Endothelial cell (in vitro differentiated cells): Measurements from ENCODE around the gene CYP46A1. TPM values are rescaled to one million over a fixed set of nuclear protein-coding genes. Genes with fewer than 3 reads are reported as not detected.

Experiments
- DNase-seq: peaks from one replicate; pipeline ENCODE4 v3.0.0; 2021; ENCODE audit warnings: low spot score
- H3K27ac Mint-ChIP-seq: one replicate; pipeline ENCODE4 v1.8.0; 2021; ENCODE audit warnings: mixed read lengths, inconsistent platforms; ENCODE audit not compliant: unreplicated experiment
- H3K27me3 Mint-ChIP-seq: one replicate; pipeline ENCODE4 v1.8.0; 2021; ENCODE audit warnings: mild to moderate bottlenecking, moderate library complexity, mixed read lengths, inconsistent platforms; ENCODE audit not compliant: unreplicated experiment
- H3K36me3 Mint-ChIP-seq: one replicate; pipeline ENCODE4 v1.8.0; 2021; ENCODE audit warnings: mild to moderate bottlenecking, low read depth, mixed read lengths, inconsistent platforms; ENCODE audit not compliant: unreplicated experiment
- H3K4me1 Mint-ChIP-seq: one replicate; pipeline ENCODE4 v1.8.0; 2021; ENCODE audit warnings: mild to moderate bottlenecking, mixed read lengths, inconsistent platforms; ENCODE audit not compliant: unreplicated experiment
- H3K4me3 Mint-ChIP-seq: one replicate; pipeline ENCODE4 v1.8.0; 2021; ENCODE audit warnings: mild to moderate bottlenecking, mixed read lengths, inconsistent platforms; ENCODE audit not compliant: unreplicated experiment
- H3K9me3 Mint-ChIP-seq: one replicate; pipeline ENCODE4 v1.8.0; 2021; ENCODE audit warnings: mixed read lengths, inconsistent platforms; ENCODE audit not compliant: unreplicated experiment
- total RNA-seq: library from RNA; stranded (reverse); fragmentation: NEBNext Ultra II Directional; extraction: Animal tissue kit (Norgen Biotek cat#: 25700); gene quantifications from one replicate; pipeline ENCODE4 v1.2.1, GENCODE V29; 2021; ENCODE audit not compliant: unreplicated experiment
- TF ChIP-seq, protein P1 (sequence below): fragments of 200-600 bp; sonication (generic); IDR thresholded peaks from one replicate; pipeline ENCODE4 v1.5.0; 2021; ENCODE audit warnings: antibody characterized with exemption; ENCODE audit not compliant: unreplicated experiment

Gene CYP46A1
- total RNA-seq, 1 donor from 2014 or later, result 5.2 TPM

DNA sequence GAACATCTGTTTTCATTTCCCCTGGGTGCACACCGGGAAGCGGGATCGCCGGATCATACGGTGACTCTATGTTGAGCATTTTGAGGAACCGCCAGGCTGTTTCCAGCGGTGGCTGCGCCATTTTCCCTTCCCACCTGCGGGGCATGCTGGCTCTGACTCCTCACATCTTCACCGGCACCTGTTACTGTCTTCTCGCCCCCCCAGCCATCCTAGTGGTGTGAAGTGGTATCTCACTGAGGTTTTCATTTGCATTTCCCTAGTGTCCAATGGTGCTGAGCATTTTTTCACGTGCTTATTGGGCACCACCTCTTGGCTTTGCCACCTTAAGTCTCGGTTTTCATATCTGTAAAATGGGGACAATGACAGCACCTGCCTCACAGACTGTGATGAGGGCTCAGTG lies 65.0 kb downstream of the CYP46A1 start:
- TF ChIP-seq, protein P1, sequence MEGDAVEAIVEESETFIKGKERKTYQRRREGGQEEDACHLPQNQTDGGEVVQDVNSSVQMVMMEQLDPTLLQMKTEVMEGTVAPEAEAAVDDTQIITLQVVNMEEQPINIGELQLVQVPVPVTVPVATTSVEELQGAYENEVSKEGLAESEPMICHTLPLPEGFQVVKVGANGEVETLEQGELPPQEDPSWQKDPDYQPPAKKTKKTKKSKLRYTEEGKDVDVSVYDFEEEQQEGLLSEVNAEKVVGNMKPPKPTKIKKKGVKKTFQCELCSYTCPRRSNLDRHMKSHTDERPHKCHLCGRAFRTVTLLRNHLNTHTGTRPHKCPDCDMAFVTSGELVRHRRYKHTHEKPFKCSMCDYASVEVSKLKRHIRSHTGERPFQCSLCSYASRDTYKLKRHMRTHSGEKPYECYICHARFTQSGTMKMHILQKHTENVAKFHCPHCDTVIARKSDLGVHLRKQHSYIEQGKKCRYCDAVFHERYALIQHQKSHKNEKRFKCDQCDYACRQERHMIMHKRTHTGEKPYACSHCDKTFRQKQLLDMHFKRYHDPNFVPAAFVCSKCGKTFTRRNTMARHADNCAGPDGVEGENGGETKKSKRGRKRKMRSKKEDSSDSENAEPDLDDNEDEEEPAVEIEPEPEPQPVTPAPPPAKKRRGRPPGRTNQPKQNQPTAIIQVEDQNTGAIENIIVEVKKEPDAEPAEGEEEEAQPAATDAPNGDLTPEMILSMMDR, result peak; percentile 32
- H3K9me3 Mint-ChIP-seq, result no peaks in the 10 kb centered on the region
- H3K27me3 Mint-ChIP-seq, result peaks cover 17% of the 10 kb centered on the region
- peaks cover 24% of the 10 kb centered on the region for H3K4me1 Mint-ChIP-seq
- H3K27ac Mint-ChIP-seq, result no peak overlapping the region
- no peaks in the 10 kb centered on the region for H3K36me3 Mint-ChIP-seq
- DNase-seq, result no peak
- no peak overlapping the region for H3K4me3 Mint-ChIP-seq

DNA sequence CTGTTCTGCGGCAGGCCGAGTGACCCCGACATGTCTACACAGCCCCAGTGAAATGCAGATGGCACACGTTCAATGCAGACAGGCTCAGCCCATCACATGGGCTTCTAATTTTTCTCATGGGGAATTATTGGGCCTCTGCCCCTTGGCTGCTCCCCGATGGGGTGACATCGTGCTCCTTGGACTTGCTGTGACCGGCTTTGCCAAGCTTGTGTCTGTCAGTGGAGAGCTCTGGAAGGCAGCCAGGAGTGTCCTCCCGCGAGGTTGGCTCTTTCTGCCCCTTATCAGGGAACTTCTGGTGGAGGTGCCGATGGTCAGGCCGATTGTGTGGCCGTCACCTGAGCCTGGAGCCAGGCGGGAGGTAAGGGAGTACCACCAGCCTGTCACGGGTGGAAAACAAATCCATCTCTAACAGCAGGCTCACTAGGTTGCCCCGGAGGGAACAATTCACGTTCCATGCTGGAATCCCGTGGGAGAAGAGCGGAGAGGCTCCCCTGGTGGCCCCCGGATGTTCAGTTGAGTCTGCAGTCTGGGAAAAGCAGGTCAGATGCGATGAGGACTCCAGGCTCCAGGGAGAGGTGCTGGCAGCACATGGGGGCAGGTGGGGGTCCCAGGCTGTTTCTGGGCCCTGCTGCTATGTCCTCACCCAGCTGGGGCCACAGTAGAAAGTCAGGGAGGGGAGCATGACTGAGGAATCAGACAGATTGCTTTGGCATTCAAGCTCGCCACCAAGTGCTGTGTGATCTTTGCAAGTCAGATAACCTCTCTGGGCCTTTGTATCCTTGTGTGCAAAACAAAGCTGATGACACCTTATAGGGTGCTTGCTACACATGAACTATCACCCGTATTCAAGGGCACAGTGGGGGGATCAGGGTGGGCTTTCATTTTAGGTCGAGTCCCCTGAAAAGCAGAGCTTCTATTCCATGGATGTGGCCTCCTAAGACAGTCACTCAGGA lies 65.9 kb downstream of the CYP46A1 start:
- DNase-seq, result no peak
- no peak overlapping the region for H3K4me3 Mint-ChIP-seq
- H3K27me3 Mint-ChIP-seq, result peaks cover 17% of the 10 kb centered on the region
- H3K9me3 Mint-ChIP-seq, result no peaks in the 10 kb centered on the region
- H3K4me1 Mint-ChIP-seq, result peaks cover 26% of the 10 kb centered on the region
- TF ChIP-seq, protein P1, result no peak
- no peaks in the 10 kb centered on the region for H3K36me3 Mint-ChIP-seq
- no peak overlapping the region for H3K27ac Mint-ChIP-seq

DNA sequence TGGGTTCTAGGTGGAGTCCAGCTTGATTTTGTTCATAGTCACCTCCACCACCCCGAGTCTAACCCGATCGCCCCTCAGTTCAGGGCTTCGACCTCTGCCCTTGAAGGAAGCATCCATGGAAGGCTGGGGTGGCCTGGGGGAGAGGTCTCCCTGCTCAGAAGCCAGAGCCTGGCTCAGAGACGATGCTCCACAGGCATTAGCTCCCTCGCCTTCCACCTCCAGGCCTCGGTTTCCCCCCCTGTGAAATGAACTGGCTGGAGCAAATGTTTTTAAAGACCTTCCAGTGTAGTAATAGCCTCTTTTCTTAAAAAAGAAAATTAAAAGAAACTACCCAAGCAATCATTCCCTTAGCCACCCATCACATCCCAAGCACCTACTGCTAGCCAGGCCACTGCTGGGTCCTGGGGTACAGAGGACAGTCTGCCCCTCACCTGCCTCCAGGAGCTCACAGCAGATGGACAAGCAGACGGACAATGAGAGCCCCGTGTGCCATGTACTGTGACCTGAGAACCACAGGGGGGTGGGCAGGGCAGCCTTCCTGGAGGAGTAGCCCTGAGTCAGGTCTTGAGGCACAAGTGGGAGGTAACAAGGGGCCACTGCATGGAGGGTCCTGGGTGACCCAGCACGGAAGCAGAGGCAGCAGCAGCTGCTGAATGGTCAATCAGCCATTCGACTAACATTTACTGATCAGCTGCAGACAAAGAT lies 66.8 kb downstream of the CYP46A1 start:
- Mint-ChIP-seq H3K27me3 (peaks cover 15% of the 10 kb centered on the region), H3K9me3 (no peaks in the 10 kb centered on the region), H3K36me3 (no peaks in the 10 kb centered on the region), H3K4me3 (no peak overlapping the region), H3K27ac (peak overlapping the region; percentile 84), H3K4me1 (peaks cover 26% of the 10 kb centered on the region)
- TF ChIP-seq, protein P1, result no peak
- no peak for DNase-seq

DNA sequence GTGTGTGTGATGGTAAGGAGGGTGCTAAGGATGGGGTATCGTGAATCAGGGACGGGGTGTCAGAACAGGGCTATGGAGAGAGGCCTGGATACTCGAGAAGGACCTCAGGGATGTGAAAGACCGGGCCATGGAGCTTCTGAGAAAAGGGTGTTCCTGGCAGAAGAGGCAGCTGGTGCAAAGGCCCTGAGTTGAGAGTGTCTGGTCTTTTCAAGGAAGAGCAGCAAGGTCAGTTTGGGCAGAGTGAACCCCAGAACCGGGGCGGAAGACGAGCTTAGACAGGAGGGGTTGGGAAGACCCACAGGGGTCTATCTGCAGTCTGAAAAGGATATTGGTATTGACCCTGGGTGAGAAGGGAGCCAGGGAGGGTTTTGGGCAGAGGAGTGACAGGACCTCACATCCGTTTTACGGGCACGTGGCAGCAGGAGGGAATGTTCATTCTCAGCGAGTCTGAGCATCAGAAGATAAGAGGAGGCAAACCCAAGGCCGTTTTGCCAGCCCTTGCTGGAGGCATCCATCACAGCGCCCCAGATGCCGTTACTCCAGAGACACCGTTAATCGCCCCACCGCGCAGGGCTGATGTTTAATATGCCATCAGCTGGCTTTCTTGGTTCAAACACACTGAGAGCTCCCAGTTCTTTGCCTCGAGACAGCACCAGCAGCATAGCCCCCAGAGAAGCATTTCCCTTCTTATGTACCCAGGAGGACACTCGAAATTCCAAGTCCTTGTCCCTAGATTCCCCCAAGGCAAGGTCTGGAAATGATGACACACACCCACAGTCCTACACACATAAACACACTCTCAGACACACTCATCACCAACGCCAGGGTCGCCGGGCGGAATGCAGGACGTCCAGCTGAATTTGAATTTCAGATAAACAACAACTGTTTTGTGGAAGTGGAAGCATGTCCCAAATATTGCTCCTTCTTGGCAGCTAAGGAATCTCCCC lies 67.7 kb downstream of the CYP46A1 start:
- H3K27ac Mint-ChIP-seq, result peak overlapping the region; percentile 84

More for the DNA sequence above, 67.7 kb downstream of the CYP46A1 start:
- H3K4me1 Mint-ChIP-seq, result peaks cover 26% of the 10 kb centered on the region
- no peaks in the 10 kb centered on the region for H3K9me3 Mint-ChIP-seq
- TF ChIP-seq, protein P1, result no peak
- H3K4me3 Mint-ChIP-seq, result no peak overlapping the region
- peaks cover 15% of the 10 kb centered on the region for H3K27me3 Mint-ChIP-seq
- H3K36me3 Mint-ChIP-seq, result no peaks in the 10 kb centered on the region
- DNase-seq, result no peak
